ENCODE results near the gene PAK1.
"Not testable (repeated sequence)": the region's sequence is repeated elsewhere in the genome, so short reads cannot be mapped to it uniquely, and the experiment has no call there.

PAK1 gene

GRCh38 chr11:77312107-77312506 is 161.8 kb downstream of the PAK1 start:
- DNase-seq (ENCODE audit: low read depth in 2 of 2, low spot score in 1 of 2) = no peak

- no peak for DNase-seq (ENCODE audit: low read depth in 2 of 2, low spot score in 1 of 2)
Measured at GRCh38 chr11:77311701-77312100, 162.2 kb downstream of the PAK1 start.

- no peak for DNase-seq (ENCODE audit: low read depth in 2 of 2, low spot score in 1 of 2)
Measured at GRCh38 chr11:77310721-77311120, 163.2 kb downstream of the PAK1 start.

GRCh38 chr11:77309401-77310085 is 164.4 kb downstream of the PAK1 start:
- no peak for DNase-seq (ENCODE audit: low read depth in 2 of 2, low spot score in 1 of 2)

- no peak for DNase-seq (ENCODE audit: low read depth in 2 of 2, low spot score in 1 of 2)
Measured at GRCh38 chr11:77308838-77309237, 165.1 kb downstream of the PAK1 start.

GRCh38 chr11:77303328-77303727 is 170.6 kb downstream of the PAK1 start:
- no peak for DNase-seq (ENCODE audit: low read depth in 2 of 2, low spot score in 1 of 2)

GRCh38 chr11:77302752-77303151 is 171.1 kb downstream of the PAK1 start:
- no peak for DNase-seq (ENCODE audit: low read depth in 2 of 2, low spot score in 1 of 2)

GRCh38 chr11:77301510-77301909 is 172.4 kb downstream of the PAK1 start, which contains the start of gene GDPD4:
GDPD4 (minus strand) TSS chr11:77301686; CDS start chr11:77285137, 16,549 bp downstream.
- no peak for DNase-seq (ENCODE audit: low read depth in 2 of 2, low spot score in 1 of 2)

- DNase-seq (ENCODE audit: low read depth in 2 of 2, low spot score in 1 of 2) = no peak
Measured at GRCh38 chr11:77300695-77301094, 173.2 kb downstream of the PAK1 start.

- not testable (repeated sequence) for DNase-seq (ENCODE audit: low read depth in 2 of 2, low spot score in 1 of 2)
Measured at GRCh38 chr11:77300028-77300427, 173.9 kb downstream of the PAK1 start.

- no peak for DNase-seq (ENCODE audit: low read depth in 2 of 2, low spot score in 1 of 2)
Measured at GRCh38 chr11:77299528-77299993, 174.3 kb downstream of the PAK1 start.

GRCh38 chr11:77294040-77294439 is 179.9 kb downstream of the PAK1 start:
- DNase-seq (ENCODE audit: low read depth in 2 of 2, low spot score in 1 of 2) = no peak

GRCh38 chr11:77289737-77290136 is 184.2 kb downstream of the PAK1 start:
- DNase-seq (ENCODE audit: low read depth in 2 of 2, low spot score in 1 of 2) = no peak

GRCh38 chr11:77287615-77288273 is 186.2 kb downstream of the PAK1 start:
- DNase-seq (ENCODE audit: low read depth in 2 of 2, low spot score in 1 of 2) = no peak

GRCh38 chr11:77287136-77287535 is 186.8 kb downstream of the PAK1 start:
- no peak for DNase-seq (ENCODE audit: low read depth in 2 of 2, low spot score in 1 of 2)

- DNase-seq (ENCODE audit: low read depth in 2 of 2, low spot score in 1 of 2) = no peak
Measured at GRCh38 chr11:77284476-77285468, 189.1 kb downstream of the PAK1 start.

GRCh38 chr11:77283101-77283500 is 190.8 kb downstream of the PAK1 start:
- no peak for DNase-seq (ENCODE audit: low read depth in 2 of 2, low spot score in 1 of 2)

- DNase-seq (ENCODE audit: low read depth in 2 of 2, low spot score in 1 of 2) = no peak
Measured at GRCh38 chr11:77278595-77279506, 195.0 kb downstream of the PAK1 start.

- DNase-seq (ENCODE audit: low read depth in 2 of 2, low spot score in 1 of 2) = no peak
Measured at GRCh38 chr11:77276271-77276670, 197.6 kb downstream of the PAK1 start.

All from stimulated activated CD8-positive, alpha-beta memory T cell treated with anti-CD3 and anti-CD28 coated beads, Interleukin-4, amount 100 ng/mL, for 1 hour (primary cell).